T-cell (primary cell): ENCODE data around the gene ZCCHC14. TPM values are rescaled to one million over a fixed set of nuclear protein-coding genes. Genes with fewer than 3 reads are reported as not detected.
A peak's percentile ranks its signal among the peaks of the same experiment; 100 is the strongest.
"Not testable (repeated sequence)": the region's sequence is repeated elsewhere in the genome, so short reads cannot be mapped to it uniquely, and the experiment has no call there.

Experiments used
- ATAC-seq, 4 experiments: fragments of 200-7000 bp in 3 of 4; fragments of 150-1000 bp in 1 of 4; cut with Tn5 transposase; replicated peaks in 1 of 4; 1 replicate in 3 of 4; 2 replicates in 1 of 4; pipeline ENCODE4 v1.10.0; 2021; ENCODE audit warnings: moderate library complexity in 3 of 4, mild to moderate bottlenecking in 2 of 4, moderate number of reproducible peaks in 1 of 4
- CTCF ChIA-PET, 2 donors: fragments of 300-600 bp; sonication (Branson Sonifier 250); formaldehyde crosslinking; loops; one replicate each; lab custom pipeline; 2022; ENCODE audit warnings: antibody characterized with exemption in 2 of 2; lab: Charles Lee
- POLR2A ChIA-PET, 2 donors: fragments of 300-600 bp; sonication (Branson Sonifier 250); formaldehyde crosslinking; loops; one replicate each; lab custom pipeline; 2022; ENCODE audit warnings: antibody characterized with exemption in 2 of 2; lab: Charles Lee
- DNase-seq, 35 experiments: peaks; one replicate each; pipeline versions ENCODE4 v3.0.0 to v3.0.0-alpha.2; 2013 to 2023
- H3K27ac ChIP-seq: one replicate; pipeline ENCODE4 v1.5.1; 2013; ENCODE audit warnings: low read length
- H3K27me3 ChIP-seq, 2 experiments: replicated peaks in 1 of 2; 1 replicate in 1 of 2; 2 replicates in 1 of 2; pipeline versions ENCODE4 v1.6.1 to v1.7.0; 2013; ENCODE audit warnings: low read length in 1 of 2, mixed read lengths in 1 of 2; ENCODE audit not compliant: control insufficient read depth in 2 of 2, insufficient read depth in 2 of 2; ENCODE audit errors: extremely low read depth in 1 of 2
- H3K36me3 ChIP-seq, 2 donors: 1 replicate in 1 of 2; 2 replicates in 1 of 2; pipeline versions ENCODE4 v1.6.1 to v1.7.0; 2013; ENCODE audit warnings: low read length in 1 of 2; ENCODE audit not compliant: control insufficient read depth in 2 of 2, insufficient read depth in 1 of 2; ENCODE audit errors: extremely low read depth in 1 of 2
- H3K4me1 ChIP-seq, 2 experiments: 1 replicate in 1 of 2; 2 replicates in 1 of 2; pipeline versions ENCODE4 v1.6.1 to v1.7.0; 2013; ENCODE audit warnings: low read length in 2 of 2, mixed read lengths in 1 of 2; ENCODE audit not compliant: insufficient read depth in 2 of 2, control insufficient read depth in 1 of 2; ENCODE audit errors: extremely low read depth in 1 of 2
- H3K4me3 ChIP-seq, 2 donors: 1 replicate in 1 of 2; 2 replicates in 1 of 2; pipeline versions ENCODE4 v1.5.1 to v1.7.0; 2013; ENCODE audit warnings: mild to moderate bottlenecking in 2 of 2, low read length in 1 of 2, moderate library complexity in 1 of 2; ENCODE audit not compliant: control insufficient read depth in 1 of 2; ENCODE audit errors: extremely low read depth in 1 of 2
- H3K9me3 ChIP-seq: 2 replicates; pipeline ENCODE4 v1.7.0; 2013
- H3K27ac Mint-ChIP-seq, 2 donors: one replicate each; pipeline ENCODE4 v1.8.0; 2020 to 2021; ENCODE audit warnings: mild to moderate bottlenecking in 2 of 2, mixed read lengths in 2 of 2
- H3K27me3 Mint-ChIP-seq, 2 donors: one replicate each; pipeline ENCODE4 v1.8.0; 2021 to 2022; ENCODE audit warnings: mixed read lengths in 2 of 2
- H3K36me3 Mint-ChIP-seq: one replicate; pipeline ENCODE4 v1.8.0; 2021; ENCODE audit warnings: mixed read lengths
- H3K4me1 Mint-ChIP-seq, 3 donors: one replicate each; pipeline ENCODE4 v1.8.0; 2020 to 2022; ENCODE audit warnings: mixed read lengths in 3 of 3, mild to moderate bottlenecking in 1 of 3
- H3K4me3 Mint-ChIP-seq, 3 donors: one replicate each; pipeline ENCODE4 v1.8.0; 2020 to 2022; ENCODE audit warnings: mild to moderate bottlenecking in 3 of 3, mixed read lengths in 3 of 3, moderate library complexity in 3 of 3
- H3K9me3 Mint-ChIP-seq, 3 donors: one replicate each; pipeline ENCODE4 v1.8.0; 2020 to 2022; ENCODE audit warnings: mixed read lengths in 3 of 3
- WGBS: methylation state at CpG from one replicate; pipeline ENCODE4 v1.1.5; 2013; ENCODE audit warnings: missing lambda C conversion rate; ENCODE audit not compliant: insufficient coverage; 5-methylcytosine and 5-hydroxymethylcytosine counted together
- total RNA-seq, 35 experiments: library from RNA in 6 of 35; stranded (reverse) in 6 of 35; fragments of 120-200 nt in 1 of 35; gene quantifications; one replicate each; pipeline versions ENCODE4 v1.2.1 to v1.2.4 and lab custom pipeline; 2013 to 2026

The ZCCHC14 gene
- total RNA-seq, 5 donors from 2014 or later (not counting 1 experiment from before 2014, with no cell fraction given) = 23.7 to 32.6 (median 27.3) TPM

- no peaks in the 10 kb centered on the region for H3K9me3 Mint-ChIP-seq
- Histone ChIP-seq H3K9me3 (no peaks in the 10 kb centered on the region), H3K4me3 (peak overlapping the region; percentile 0 to 15), H3K36me3 (no peaks in the 10 kb centered on the region), H3K4me1 (peaks cover 20 to 42% of the 10 kb centered on the region in 2 experiments), H3K27ac (peak overlapping the region; percentile 68), H3K27me3 (no peaks in the 10 kb centered on the region)
- H3K4me1 Mint-ChIP-seq = peaks cover 44 to 52% (median 48%) of the 10 kb centered on the region in 3 donors
- peak; percentile 57 to 72 (median 64) for ATAC-seq
- H3K4me3 Mint-ChIP-seq = peak overlapping the region; percentile 46 to 62 (median 61)
- peaks cover 0 to 3% of the 10 kb centered on the region in 2 donors for H3K27me3 Mint-ChIP-seq
- CTCF ChIA-PET = interaction anchor here in 1 of 2 donors (1.1 kb wide), 1 partner anchor 248 kb away, joined by 3 read pairs; no protein-coding TSS in a partner anchor
- WGBS = 11% methylated on average over 10 of the region's 18 CpGs
- POLR2A ChIA-PET = interaction anchor here in 1 of 2 donors (0.6 kb wide), 1 partner anchor 1591 kb away, joined by 4 read pairs; no protein-coding TSS in a partner anchor
- DNase-seq = peak; percentile 62 to 94 (median 88)
- no peaks in the 10 kb centered on the region for H3K36me3 Mint-ChIP-seq
- peak overlapping the region; percentile 96 to 98 for H3K27ac Mint-ChIP-seq
Measured at GRCh38 chr16:87387942-87388817, 104.6 kb downstream of the ZCCHC14 start.

DNA sequence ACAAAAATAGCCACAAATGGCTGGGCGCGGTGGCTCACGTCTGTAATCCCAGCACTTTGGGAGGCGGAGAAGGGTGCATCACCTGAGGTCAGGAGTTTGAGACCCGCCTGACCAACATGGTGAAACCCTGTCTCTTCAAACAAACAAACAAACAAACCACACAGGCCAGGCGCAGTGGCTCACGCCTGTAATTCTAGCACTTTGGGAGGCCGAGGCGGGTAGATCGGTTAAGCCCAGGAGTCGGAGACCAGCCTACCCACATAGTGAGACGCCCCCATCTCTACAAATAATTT, 108.0 kb downstream of the ZCCHC14 start:
- H3K4me3 ChIP-seq = peak overlapping the region; percentile 87 to 88
- H3K9me3 ChIP-seq, H3K36me3 ChIP-seq, H3K9me3 Mint-ChIP-seq, H3K27me3 Mint-ChIP-seq, H3K27me3 ChIP-seq, H3K36me3 Mint-ChIP-seq, DNase-seq, ATAC-seq: not testable (repeated sequence)
- Mint-ChIP-seq H3K4me1 (peaks cover 65 to 73% (median 67%) of the 10 kb centered on the region in 3 donors), H3K27ac (peak overlapping the region; percentile 66 to 67), H3K4me3 (peak overlapping the region; percentile 88 to 89 (median 88))
- H3K4me1 ChIP-seq = peaks cover 32 to 56% of the 10 kb centered on the region in 2 experiments
- CTCF ChIA-PET = interaction anchor here in 1 of 2 donors (4.3 kb wide), 1 partner anchor 10 kb away, joined by 28 read pairs; no protein-coding TSS in a partner anchor
- WGBS = 100% methylated on average over 2 of the region's 12 CpGs
- peak overlapping the region; percentile 55 for H3K27ac ChIP-seq
- POLR2A ChIA-PET = interaction anchor here in 1 of 2 donors (0.5 kb wide), 1 partner anchor 9 kb away, joined by 3 read pairs; no protein-coding TSS in a partner anchor

GRCh38 chr16:87384162-87384874, 108.5 kb downstream of the ZCCHC14 start:
- peaks cover 32 to 61% of the 10 kb centered on the region in 2 experiments for H3K4me1 ChIP-seq

GRCh38 chr16:87383505-87384161, 109.2 kb downstream of the ZCCHC14 start, which contains the start of gene FBXO31:
Gene FBXO31 (minus strand): TSS chr16:87383776. CDS start chr16:87383744, 32 bp downstream.
- ChIA-PET CTCF (interaction anchor here (0.6 to 4.3 kb wide), 6 partner anchors 10 to 253 kb away, joined by 3 to 28 read pairs (median 6); partner anchors contain the start of gene C16orf95 (in 1 of the 2)), POLR2A (interaction anchor here (0.6 to 2.0 kb wide), 6 partner anchors 9 to 381 kb away, joined by 3 to 11 read pairs (median 4); no protein-coding TSS in a partner anchor)
- H3K9me3 Mint-ChIP-seq = no peaks in the 10 kb centered on the region
- WGBS = under 1% methylated on average over 92 of the region's 92 CpGs
- H3K27me3 Mint-ChIP-seq = peaks cover 0 to 3% of the 10 kb centered on the region in 2 donors
- no peaks in the 10 kb centered on the region for H3K27me3 ChIP-seq
- peaks cover 29 to 64% of the 10 kb centered on the region in 2 experiments for H3K4me1 ChIP-seq
- no peaks in the 10 kb centered on the region for H3K9me3 ChIP-seq
- peaks cover 3% of the 10 kb centered on the region for H3K36me3 Mint-ChIP-seq
- H3K4me3 Mint-ChIP-seq = peak within 1 kb of the TSS; percentile 88 to 89 (median 88)
- H3K27ac ChIP-seq = peak within 1 kb of the TSS; percentile 77
- H3K36me3 ChIP-seq = no peaks in the 10 kb centered on the region
- peak; percentile 69 to 94 (median 84) for DNase-seq
- H3K27ac Mint-ChIP-seq = peak within 1 kb of the TSS; percentile 96 to 97
- peaks cover 65 to 72% (median 66%) of the 10 kb centered on the region in 3 donors for H3K4me1 Mint-ChIP-seq
- peak within 1 kb of the TSS; percentile 87 to 88 for H3K4me3 ChIP-seq
- peak; percentile 71 to 84 (median 73) for ATAC-seq

More at GRCh38 chr16:87384162-87384874, 108.5 kb downstream of the ZCCHC14 start:
- ChIA-PET CTCF (interaction anchor here in 1 of 2 donors (0.6 to 4.3 kb wide), 5 partner anchors 9 to 252 kb away, joined by 3 to 28 read pairs (median 6); partner anchors contain the start of gene C16orf95), POLR2A (interaction anchor here in 1 of 2 donors (0.5 to 2.0 kb wide), 3 partner anchors 9 to 39 kb away, joined by 3 to 11 read pairs (median 3); no protein-coding TSS in a partner anchor)
- peak overlapping the region; percentile 77 for H3K27ac ChIP-seq
- 12% methylated on average over 64 of the region's 64 CpGs for WGBS
- ATAC-seq (peak in 3 of 4 experiments; percentile 1 to 14 (median 3)), DNase-seq (no peak)
- Mint-ChIP-seq H3K9me3 (no peaks in the 10 kb centered on the region), H3K36me3 (no peaks in the 10 kb centered on the region), H3K4me1 (peaks cover 64 to 70% (median 67%) of the 10 kb centered on the region in 3 donors), H3K27ac (peak overlapping the region; percentile 96 to 97), H3K27me3 (peaks cover 0 to 3% of the 10 kb centered on the region in 2 donors), H3K4me3 (peak overlapping the region; percentile 88 to 89 (median 88))
- H3K9me3 ChIP-seq = no peaks in the 10 kb centered on the region
- H3K4me3 ChIP-seq = peak overlapping the region; percentile 87 to 88
- no peaks in the 10 kb centered on the region for H3K27me3 ChIP-seq
- H3K36me3 ChIP-seq = no peaks in the 10 kb centered on the region

DNA sequence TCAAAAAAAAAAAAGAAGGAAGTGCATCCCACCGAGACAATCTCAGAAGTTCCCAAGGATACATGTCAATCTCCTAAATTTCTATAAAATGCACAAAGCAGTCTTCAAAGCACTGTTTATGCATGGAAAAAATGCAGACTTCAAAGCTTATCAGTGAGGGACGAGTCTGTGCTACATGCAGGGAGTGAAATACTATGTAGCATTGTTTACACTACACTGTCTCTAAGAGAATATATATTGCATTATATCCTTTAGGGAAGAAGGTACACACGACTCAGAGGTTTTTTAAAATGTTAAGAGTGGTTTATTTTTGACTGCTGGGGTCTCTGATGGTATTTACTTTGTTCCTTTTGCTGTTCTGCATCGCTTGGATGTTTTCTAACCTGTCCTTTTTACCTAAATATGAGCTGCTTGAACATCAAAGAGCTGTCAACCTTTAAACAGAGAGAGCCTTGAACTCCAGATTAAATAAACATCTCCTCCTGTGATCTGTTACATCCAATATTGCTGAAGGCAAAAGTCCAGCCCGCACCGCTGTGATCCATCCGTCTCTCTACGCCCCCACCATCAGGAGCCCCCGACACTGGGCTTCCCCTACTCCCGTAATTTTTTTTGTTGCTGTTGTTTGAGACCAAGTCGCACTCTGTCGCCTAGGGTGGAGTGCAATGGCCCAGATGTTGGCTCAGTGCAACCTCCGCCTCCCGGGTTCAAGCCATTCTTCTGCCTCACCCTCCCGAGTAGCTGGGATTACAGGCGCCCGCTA, 110.6 kb downstream of the ZCCHC14 start:
- Mint-ChIP-seq H3K4me1 (peaks cover 54 to 62% (median 55%) of the 10 kb centered on the region in 3 donors), H3K27me3 (peaks cover 0 to 3% of the 10 kb centered on the region in 2 donors), H3K4me3 (peak overlapping the region; percentile 85 to 88 (median 87)), H3K36me3 (peaks cover 3% of the 10 kb centered on the region), H3K9me3 (no peaks in the 10 kb centered on the region), H3K27ac (peak overlapping the region; percentile 72 to 77)
- ATAC-seq (no peak), DNase-seq (no peak)
- H3K4me1 ChIP-seq = peaks cover 19 to 52% of the 10 kb centered on the region in 2 experiments
- H3K4me3 ChIP-seq = peak overlapping the region; percentile 62 to 66
- no peaks in the 10 kb centered on the region for H3K36me3 ChIP-seq
- H3K9me3 ChIP-seq = no peaks in the 10 kb centered on the region
- CTCF ChIA-PET = interaction anchor here (0.6 to 4.3 kb wide), 5 partner anchors 11 to 254 kb away, joined by 4 to 28 read pairs (median 8); no protein-coding TSS in a partner anchor
- POLR2A ChIA-PET = interaction anchor here (0.6 to 2.0 kb wide), 4 partner anchors 11 to 105 kb away, joined by 3 to 11 read pairs (median 4); no protein-coding TSS in a partner anchor
- WGBS = 47% methylated on average over 8 of the region's 17 CpGs
- peak overlapping the region; percentile 66 for H3K27ac ChIP-seq
- H3K27me3 ChIP-seq = no peaks in the 10 kb centered on the region
